Activated naive CD4-positive, alpha-beta T cell treated with anti-CD3 and anti-CD28 coated beads, Interleukin-2, amount 50 U/mL, for 72 hours (primary cell): Measurements from ENCODE around the gene ARGLU1. TPM values are rescaled to one million over a fixed set of nuclear protein-coding genes. Genes with fewer than 3 reads are reported as not detected.
A peak's percentile ranks its signal among the peaks of the same experiment; 100 is the strongest.

Experiments used
- ATAC-seq, 2 donors: fragments of 150-1000 bp; cut with Tn5 transposase; 2 replicates each; pipeline ENCODE4 v1.10.0; 2021; ENCODE audit warnings: mild to moderate bottlenecking in 2 of 2, moderate library complexity in 2 of 2
- DNase-seq, 2 donors: peaks; one replicate each; pipeline ENCODE4 v3.0.0; 2021 to 2022; ENCODE audit warnings: low spot score in 2 of 2
- H3K27ac Mint-ChIP-seq, 2 donors: one replicate each; pipeline ENCODE4 v1.8.0; 2022; ENCODE audit warnings: mild to moderate bottlenecking in 2 of 2, mixed read lengths in 2 of 2
- H3K36me3 Mint-ChIP-seq, 2 donors: one replicate each; pipeline ENCODE4 v1.8.0; 2022; ENCODE audit warnings: mixed read lengths in 2 of 2
- H3K9me3 Mint-ChIP-seq, 2 donors: one replicate each; pipeline ENCODE4 v1.8.0; 2022; ENCODE audit warnings: mixed read lengths in 2 of 2
- total RNA-seq, 2 donors: library from RNA; stranded (reverse); gene quantifications; one replicate each; pipeline ENCODE4 v1.2.3, GENCODE V29; 2022

ARGLU1 gene
- total RNA-seq, 2 donors from 2014 or later: 78.2 to 79.3 TPM

- no peak for DNase-seq
- peaks cover 0 to under 1% of the 10 kb centered on the region in 2 donors for H3K9me3 Mint-ChIP-seq
- no peak overlapping the region for H3K27ac Mint-ChIP-seq
- ATAC-seq: no peak
- H3K36me3 Mint-ChIP-seq: no peaks in the 10 kb centered on the region
Observed at GRCh38 chr13:106594980-106595379, 27.0 kb upstream of the ARGLU1 start.

- DNase-seq: no peak
- H3K27ac Mint-ChIP-seq: peak overlapping the region in 1 of 2 donors; percentile 44
- H3K36me3 Mint-ChIP-seq: no peaks in the 10 kb centered on the region
- no peaks in the 10 kb centered on the region for H3K9me3 Mint-ChIP-seq
- no peak for ATAC-seq
Observed at GRCh38 chr13:106593132-106593531, 25.2 kb upstream of the ARGLU1 start.

GRCh38 chr13:106591299-106591698 lies 23.4 kb upstream of the ARGLU1 start:
- ATAC-seq (no peak), DNase-seq (no peak)
- no peak overlapping the region for H3K27ac Mint-ChIP-seq
- peaks cover 8 to 10% of the 10 kb centered on the region in 2 donors for H3K9me3 Mint-ChIP-seq
- H3K36me3 Mint-ChIP-seq: peaks cover 12 to 13% of the 10 kb centered on the region in 2 donors

DNA sequence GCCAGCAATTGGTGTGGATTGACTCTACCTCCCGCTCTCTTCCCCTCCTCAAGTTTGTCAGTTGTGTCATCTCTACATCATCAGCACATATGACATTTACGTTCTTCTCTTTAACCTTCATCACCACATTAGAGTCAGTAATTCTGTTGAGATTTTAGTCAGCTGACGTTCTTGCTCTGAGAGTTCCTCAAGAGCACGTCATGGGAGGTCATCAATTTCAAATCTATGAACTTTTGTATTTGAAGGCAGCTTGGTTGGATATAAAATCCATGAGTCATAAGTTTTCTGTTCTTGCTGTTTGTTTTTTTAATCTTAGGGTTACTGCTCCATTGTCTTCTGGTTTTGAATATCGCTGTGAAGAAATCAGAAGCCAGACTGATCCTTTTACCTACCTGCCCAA lies 21.8 kb upstream of the ARGLU1 start:
- H3K9me3 Mint-ChIP-seq: peaks cover 14 to 17% of the 10 kb centered on the region in 2 donors
- DNase-seq (no peak), ATAC-seq (no peak)
- H3K27ac Mint-ChIP-seq: no peak overlapping the region
- peaks cover 19 to 25% of the 10 kb centered on the region in 2 donors for H3K36me3 Mint-ChIP-seq

DNA sequence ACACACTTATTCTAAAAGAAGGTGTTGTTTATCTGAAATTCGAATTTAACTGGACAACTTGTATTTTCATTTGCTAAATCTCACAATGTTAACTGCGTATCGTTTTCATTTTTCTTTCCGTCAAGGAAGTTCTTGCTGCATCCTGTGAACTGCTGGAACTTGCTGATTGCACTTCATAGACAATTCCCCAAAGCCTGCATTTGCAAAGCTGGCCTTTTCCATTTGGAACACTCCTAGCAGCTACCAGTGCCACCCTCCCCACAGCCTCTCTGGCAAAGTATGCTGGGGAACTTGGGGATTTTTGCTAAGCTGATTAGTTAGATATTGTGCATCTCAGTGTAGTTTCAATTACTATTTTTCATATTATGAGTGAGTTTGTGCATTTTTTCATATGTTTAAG lies 20.4 kb upstream of the ARGLU1 start:
- peaks cover 22 to 27% of the 10 kb centered on the region in 2 donors for H3K36me3 Mint-ChIP-seq
- H3K9me3 Mint-ChIP-seq: peaks cover 18 to 20% of the 10 kb centered on the region in 2 donors
- DNase-seq: no peak
- no peak overlapping the region for H3K27ac Mint-ChIP-seq
- ATAC-seq: no peak

GRCh38 chr13:106587787-106588186 lies 19.9 kb upstream of the ARGLU1 start:
- peaks cover 22 to 27% of the 10 kb centered on the region in 2 donors for H3K36me3 Mint-ChIP-seq
- DNase-seq (no peak), ATAC-seq (peak in 1 of 2 donors; percentile 34)
- no peak overlapping the region for H3K27ac Mint-ChIP-seq
- H3K9me3 Mint-ChIP-seq: peaks cover 18 to 20% of the 10 kb centered on the region in 2 donors

- H3K27ac Mint-ChIP-seq: no peak overlapping the region
- H3K9me3 Mint-ChIP-seq: peaks cover 18 to 24% of the 10 kb centered on the region in 2 donors
- DNase-seq (no peak), ATAC-seq (no peak)
- H3K36me3 Mint-ChIP-seq: peaks cover 22 to 27% of the 10 kb centered on the region in 2 donors
Observed at GRCh38 chr13:106586648-106587166, 18.8 kb upstream of the ARGLU1 start.

DNA sequence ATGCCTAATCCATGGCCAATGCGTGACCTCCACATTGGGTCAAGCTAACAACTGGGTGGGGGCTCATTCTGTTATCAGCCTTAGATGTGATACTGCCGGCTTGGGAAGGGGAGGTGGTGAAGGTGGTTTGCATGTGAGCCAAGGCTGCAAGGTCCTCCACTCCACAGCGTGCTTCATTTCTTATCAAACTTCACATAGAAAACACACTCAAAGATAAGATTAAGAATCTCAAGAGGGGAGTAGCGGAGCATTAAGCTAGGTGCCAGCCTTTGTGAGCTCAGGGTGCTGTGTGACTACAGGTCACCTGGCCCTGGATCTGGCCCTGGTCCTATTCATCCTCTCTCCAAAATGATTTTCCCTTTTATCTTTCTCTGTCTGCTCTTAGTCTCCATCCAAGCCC lies 13.3 kb upstream of the ARGLU1 start:
- ATAC-seq (no peak), DNase-seq (no peak)
- H3K9me3 Mint-ChIP-seq: peaks cover 10 to 17% of the 10 kb centered on the region in 2 donors
- H3K27ac Mint-ChIP-seq: no peak overlapping the region
- H3K36me3 Mint-ChIP-seq: peaks cover 10 to 13% of the 10 kb centered on the region in 2 donors

- DNase-seq (no peak), ATAC-seq (no peak)
- H3K36me3 Mint-ChIP-seq: peaks cover 7 to 24% of the 10 kb centered on the region in 2 donors
- H3K27ac Mint-ChIP-seq: no peak overlapping the region
- H3K9me3 Mint-ChIP-seq: peaks cover 4 to 6% of the 10 kb centered on the region in 2 donors
Observed at GRCh38 chr13:106575896-106576295, 8.0 kb upstream of the ARGLU1 start.

- H3K9me3 Mint-ChIP-seq: peaks cover 4 to 6% of the 10 kb centered on the region in 2 donors
- ATAC-seq (no peak), DNase-seq (no peak)
- peaks cover 7 to 24% of the 10 kb centered on the region in 2 donors for H3K36me3 Mint-ChIP-seq
- no peak overlapping the region for H3K27ac Mint-ChIP-seq
Observed at GRCh38 chr13:106573868-106574267, 5.9 kb upstream of the ARGLU1 start.

GRCh38 chr13:106573284-106573846 lies 5.4 kb upstream of the ARGLU1 start:
- Mint-ChIP-seq H3K27ac (no peak overlapping the region), H3K9me3 (peaks cover 4 to 6% of the 10 kb centered on the region in 2 donors), H3K36me3 (peaks cover 7 to 24% of the 10 kb centered on the region in 2 donors)
- DNase-seq (no peak), ATAC-seq (no peak)

- Mint-ChIP-seq H3K27ac (peak overlapping the region; percentile 32 to 44), H3K36me3 (peaks cover 29 to 38% of the 10 kb centered on the region in 2 donors), H3K9me3 (peaks cover 4 to 6% of the 10 kb centered on the region in 2 donors)
- peak in 1 of 2 donors; percentile 32 for ATAC-seq
- DNase-seq: peak in 1 of 2 donors; percentile 63
Observed at GRCh38 chr13:106570299-106570852, 2.4 kb upstream of the ARGLU1 start.

DNA sequence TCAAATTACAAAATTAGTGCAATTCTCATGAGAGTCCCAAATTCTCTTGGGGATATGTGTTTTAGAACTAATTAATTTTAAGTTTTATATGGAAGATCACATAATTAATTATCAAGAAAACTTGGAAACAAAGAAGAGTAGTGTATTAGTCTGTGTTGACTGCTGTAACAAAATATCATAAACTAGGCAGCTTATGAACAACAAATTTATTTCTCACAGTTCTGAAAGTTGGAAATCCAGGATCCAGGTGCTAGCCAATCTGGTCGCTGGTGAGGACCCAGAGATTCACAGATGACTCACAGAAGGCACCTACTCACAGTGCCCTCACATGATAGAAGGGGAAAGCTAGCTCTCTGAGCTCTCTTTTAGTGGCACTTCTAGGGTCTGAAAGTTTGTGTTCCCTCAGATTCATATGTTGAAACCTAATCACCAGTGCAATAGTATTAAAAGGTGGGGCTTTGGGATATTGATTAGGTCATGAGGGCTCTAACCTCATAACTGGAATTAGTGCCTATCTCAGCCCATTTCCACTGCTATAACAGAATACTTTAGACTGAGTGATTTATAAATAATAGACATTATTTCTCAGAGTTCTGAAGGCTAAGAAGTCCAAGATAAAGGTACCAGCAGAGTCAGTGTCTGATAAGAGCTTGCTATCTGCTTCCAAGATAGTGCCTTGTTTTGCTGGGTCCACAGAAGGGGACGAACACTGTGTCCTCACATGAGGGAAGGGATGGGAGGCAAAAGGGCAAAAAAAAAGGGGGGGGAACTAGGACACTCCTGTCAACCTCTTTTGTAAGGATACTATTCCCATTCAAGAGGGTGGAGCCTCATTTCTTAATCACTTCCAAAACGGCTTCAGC lies 1.5 kb upstream of the ARGLU1 start:
- H3K36me3 Mint-ChIP-seq: peaks cover 33 to 36% of the 10 kb centered on the region in 2 donors
- DNase-seq (no peak), ATAC-seq (no peak)
- peaks cover 4 to 6% of the 10 kb centered on the region in 2 donors for H3K9me3 Mint-ChIP-seq
- H3K27ac Mint-ChIP-seq: no peak overlapping the region

DNA sequence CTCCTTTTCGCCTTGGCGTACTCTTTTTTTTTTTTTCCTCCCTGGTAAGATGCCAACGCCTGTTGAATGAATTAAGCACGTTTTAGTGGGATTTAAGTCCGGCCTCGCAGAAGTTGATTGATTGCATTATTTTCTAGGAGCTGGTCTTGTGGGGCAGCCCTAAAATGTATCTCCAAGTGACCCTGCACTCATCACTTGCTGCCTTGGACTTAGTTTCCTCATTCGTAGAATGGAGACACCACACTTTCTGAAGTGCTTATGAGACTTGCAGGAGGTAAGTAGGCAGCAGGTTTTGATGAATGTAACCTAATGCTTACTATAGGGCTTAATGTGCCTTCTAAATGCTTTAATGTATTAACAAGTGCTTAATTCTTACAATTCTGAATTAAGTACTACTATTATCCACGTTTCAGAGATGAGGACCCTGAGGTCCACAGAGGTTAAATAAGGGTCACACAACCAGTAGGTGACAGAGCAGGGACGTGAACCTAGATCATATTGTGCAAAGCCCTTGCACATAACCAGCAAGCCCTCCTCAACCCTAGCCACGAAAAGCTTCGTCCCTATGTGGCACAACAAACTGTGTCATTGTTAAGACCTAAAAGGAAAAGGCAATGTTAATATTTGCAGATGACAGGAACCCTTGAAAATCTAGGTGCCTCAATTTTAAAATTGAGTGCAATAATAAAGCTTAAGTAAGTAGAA lies 514 bp upstream of the ARGLU1 start:
- Mint-ChIP-seq H3K9me3 (peaks cover 0 to 6% of the 10 kb centered on the region in 2 donors), H3K27ac (peak overlapping the region; percentile 99 to 100), H3K36me3 (peaks cover 23 to 29% of the 10 kb centered on the region in 2 donors)
- DNase-seq (no peak), ATAC-seq (peak; percentile 25 to 34)

GRCh38 chr13:106566641-106567473 lies 1.1 kb downstream of the ARGLU1 start:
- ATAC-seq (peak; percentile 35 to 59), DNase-seq (peak in 1 of 2 donors; percentile 36)
- peaks cover 13 to 28% of the 10 kb centered on the region in 2 donors for H3K36me3 Mint-ChIP-seq
- no peaks in the 10 kb centered on the region for H3K9me3 Mint-ChIP-seq
- peak overlapping the region; percentile 91 to 100 for H3K27ac Mint-ChIP-seq
